Fibroblast of lung (primary cell): ENCODE data around the gene GPR84. TPM values are rescaled to one million over a fixed set of nuclear protein-coding genes. Genes with fewer than 3 reads are reported as not detected.

Experiments used
- DNase-seq, 2 donors: peaks; one replicate each; pipeline versions ENCODE4 v3.0.0 to v3.0.0-alpha.2; 2010; ENCODE audit warnings: low read depth in 2 of 2
- H2AFZ ChIP-seq: 2 replicates; pipeline ENCODE4 v1.5.1; 2012; ENCODE audit warnings: low read length, control low read depth, inconsistent platforms
- H3K27ac ChIP-seq: 2 replicates; pipeline ENCODE4 v1.5.1; 2011; ENCODE audit warnings: low read length, control low read depth; ENCODE audit not compliant: insufficient read depth
- H3K27me3 ChIP-seq: 2 replicates; pipeline ENCODE4 v1.5.1; 2011; ENCODE audit warnings: mild to moderate bottlenecking, low read length; ENCODE audit not compliant: control insufficient read depth, insufficient read depth
- H3K36me3 ChIP-seq: 2 replicates; pipeline ENCODE4 v1.5.1; 2011; ENCODE audit warnings: low read length; ENCODE audit not compliant: control insufficient read depth, insufficient read depth
- H3K4me1 ChIP-seq: 2 replicates; pipeline ENCODE4 v1.5.1; 2011; ENCODE audit warnings: low read length; ENCODE audit not compliant: control insufficient read depth, insufficient read depth; ENCODE audit errors: extremely low read depth
- H3K4me2 ChIP-seq: 2 replicates; pipeline ENCODE4 v1.5.1; 2011; ENCODE audit warnings: low read length, control low read depth; ENCODE audit not compliant: insufficient read depth; ENCODE audit errors: extremely low read depth
- H3K4me3 ChIP-seq, 4 experiments: fragments of 200-600 bp in 1 of 4; sonication (generic) in 1 of 4; replicated peaks in 1 of 4; 2 replicates each; pipeline ENCODE4 v1.5.1; 2011 to 2016; ENCODE audit warnings: low read length in 4 of 4, low read depth in 3 of 4, mild to moderate bottlenecking in 3 of 4, control low read depth in 2 of 4, inconsistent platforms in 1 of 4, mixed read lengths in 1 of 4; ENCODE audit not compliant: insufficient read depth in 1 of 4; ENCODE audit errors: control extremely low read depth in 1 of 4
- H3K79me2 ChIP-seq: 2 replicates; pipeline ENCODE4 v1.5.1; 2012; ENCODE audit warnings: mild to moderate bottlenecking, low read length, inconsistent platforms; ENCODE audit not compliant: control insufficient read depth, insufficient read depth
- H3K9ac ChIP-seq: 2 replicates; pipeline ENCODE4 v1.5.1; 2011; ENCODE audit warnings: mild to moderate bottlenecking, low read length, control low read depth; ENCODE audit not compliant: insufficient read depth
- H3K9me3 ChIP-seq: 2 replicates; pipeline ENCODE4 v1.5.1; 2012; ENCODE audit warnings: low read depth, low read length; ENCODE audit not compliant: control insufficient read depth, insufficient read depth
- H4K20me1 ChIP-seq: 2 replicates; pipeline ENCODE4 v1.5.1; 2011; ENCODE audit warnings: low read length; ENCODE audit not compliant: control insufficient read depth, insufficient read depth; ENCODE audit errors: extremely low read depth
- EZH2 ChIP-seq: IDR thresholded peaks from 2 replicates; pipeline ENCODE4 v1.5.1; 2012; ENCODE audit warnings: low read length, control low read depth, mild to moderate bottlenecking; ENCODE audit errors: missing control alignments
- polyA plus RNA-seq, 2 donors: library from polyadenylated mRNA; depleted of rRNA in 1 of 2; stranded (reverse) in 1 of 2; unstranded in 1 of 2; fragments of >200 nt; gene quantifications; 2 replicates each; pipeline ENCODE4 v1.2.1, GENCODE V29; 2011 to 2012; ENCODE audit warnings: missing spikeins in 1 of 2
- total RNA-seq: library from RNA; depleted of rRNA; stranded (reverse); fragments of >200 nt; gene quantifications from 2 replicates; pipeline ENCODE4 v1.2.1, GENCODE V29; 2014
- TF ChIP-seq, protein P1 (sequence below), 2 donors: IDR thresholded peaks in 1 of 2; conservative IDR thresholded peaks in 1 of 2; 1 replicate in 1 of 2; 2 replicates in 1 of 2; pipeline ENCODE4 v1.5.1; 2011 to 2012; ENCODE audit warnings: low read length in 2 of 2, control low read depth in 1 of 2, inconsistent platforms in 1 of 2, low read depth in 1 of 2, mild to moderate bottlenecking in 1 of 2

Gene GPR84
- total and polyA plus RNA-seq, 2 donors (not counting 1 experiment from before 2014, with no cell fraction given): 0.03 TPM; not detected in 1

DNA sequence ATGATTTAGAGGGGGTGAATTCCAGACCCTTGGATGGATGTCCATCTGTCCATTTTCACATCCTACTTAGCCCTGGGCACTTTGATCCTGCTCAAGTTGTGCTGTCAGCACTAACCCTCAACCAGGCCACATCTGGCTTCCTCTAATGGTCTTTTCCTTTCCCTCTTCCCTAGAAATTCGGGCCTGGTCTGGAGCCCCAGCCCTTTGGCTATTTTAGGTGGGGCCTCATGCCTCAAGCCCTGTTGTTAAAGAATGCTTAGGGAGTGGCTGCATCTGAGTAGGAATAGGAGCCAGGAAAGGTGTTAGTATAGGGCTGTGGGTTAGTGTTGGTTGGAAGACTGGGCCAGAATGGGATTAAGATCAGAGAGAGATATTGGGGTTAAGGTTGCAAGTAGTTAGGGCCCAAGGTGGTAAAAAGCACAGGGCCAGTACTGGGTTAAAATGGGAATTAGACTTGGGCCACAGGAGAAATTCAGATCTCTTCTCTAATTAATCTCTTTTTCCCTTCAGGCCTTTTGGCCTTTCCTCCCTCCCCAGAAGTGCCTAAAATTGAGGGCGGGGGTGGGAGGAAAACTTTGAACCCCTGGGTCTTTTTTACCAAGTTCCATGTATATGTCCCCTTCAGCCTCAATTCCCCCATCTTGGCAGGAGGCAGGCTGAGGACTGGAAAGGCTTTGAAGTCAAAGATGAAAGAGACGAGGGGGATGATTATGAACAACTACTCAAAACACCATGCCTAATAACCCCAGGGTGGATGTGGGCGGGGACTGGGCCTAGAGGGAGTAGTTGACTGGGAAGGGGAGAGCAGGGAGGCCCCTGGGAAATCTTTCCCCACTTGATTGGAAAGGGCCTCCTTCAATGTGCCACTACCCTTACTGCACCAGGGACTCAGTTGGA lies 24.2 kb upstream of the GPR84 start:
- Histone ChIP-seq H3K27me3 (no peaks in the 10 kb centered on the region), H3K4me1 (no peaks in the 10 kb centered on the region), H3K9me3 (no peaks in the 10 kb centered on the region), H3K27ac (no peak overlapping the region), H3K9ac (no peak overlapping the region), H2AFZ (no peak overlapping the region), H3K4me3 (no peak overlapping the region), H3K79me2 (no peaks in the 10 kb centered on the region), H3K36me3 (no peaks in the 10 kb centered on the region), H4K20me1 (no peaks in the 10 kb centered on the region), H3K4me2 (no peak overlapping the region)
- TF ChIP-seq EZH2: no peak
- TF ChIP-seq, protein P1, sequence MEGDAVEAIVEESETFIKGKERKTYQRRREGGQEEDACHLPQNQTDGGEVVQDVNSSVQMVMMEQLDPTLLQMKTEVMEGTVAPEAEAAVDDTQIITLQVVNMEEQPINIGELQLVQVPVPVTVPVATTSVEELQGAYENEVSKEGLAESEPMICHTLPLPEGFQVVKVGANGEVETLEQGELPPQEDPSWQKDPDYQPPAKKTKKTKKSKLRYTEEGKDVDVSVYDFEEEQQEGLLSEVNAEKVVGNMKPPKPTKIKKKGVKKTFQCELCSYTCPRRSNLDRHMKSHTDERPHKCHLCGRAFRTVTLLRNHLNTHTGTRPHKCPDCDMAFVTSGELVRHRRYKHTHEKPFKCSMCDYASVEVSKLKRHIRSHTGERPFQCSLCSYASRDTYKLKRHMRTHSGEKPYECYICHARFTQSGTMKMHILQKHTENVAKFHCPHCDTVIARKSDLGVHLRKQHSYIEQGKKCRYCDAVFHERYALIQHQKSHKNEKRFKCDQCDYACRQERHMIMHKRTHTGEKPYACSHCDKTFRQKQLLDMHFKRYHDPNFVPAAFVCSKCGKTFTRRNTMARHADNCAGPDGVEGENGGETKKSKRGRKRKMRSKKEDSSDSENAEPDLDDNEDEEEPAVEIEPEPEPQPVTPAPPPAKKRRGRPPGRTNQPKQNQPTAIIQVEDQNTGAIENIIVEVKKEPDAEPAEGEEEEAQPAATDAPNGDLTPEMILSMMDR (conservative IDR thresholded peaks at IDR 0.05 in 1 of 2, IDR thresholded peaks at IDR 0.05 in 1 of 2; ENCODE audit: low read depth in 1 of 2, low read length in 2 of 2): no peak
- DNase-seq: no peak

DNA sequence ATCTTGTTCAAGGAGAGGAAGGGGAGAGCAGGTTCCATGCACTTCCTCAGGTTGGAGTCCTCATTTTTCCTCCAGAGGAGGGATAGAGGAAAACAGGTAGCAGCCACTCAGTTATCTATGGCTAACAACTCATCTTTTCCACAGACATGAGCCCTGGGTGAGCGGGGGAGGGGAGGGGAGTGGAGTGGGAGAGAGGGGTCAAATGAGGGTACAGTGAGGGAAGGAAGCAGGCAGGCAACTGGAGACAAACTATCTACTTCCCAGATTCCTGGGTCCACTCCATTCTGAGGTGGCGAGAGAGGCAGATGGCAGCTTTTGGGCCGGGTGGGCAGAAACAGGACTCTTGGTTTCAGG lies 22.8 kb upstream of the GPR84 start:
- Histone ChIP-seq H3K79me2 (no peaks in the 10 kb centered on the region), H4K20me1 (no peaks in the 10 kb centered on the region), H3K27ac (no peak overlapping the region), H3K36me3 (no peaks in the 10 kb centered on the region), H2AFZ (no peak overlapping the region), H3K9ac (no peak overlapping the region), H3K27me3 (no peaks in the 10 kb centered on the region), H3K4me1 (peaks cover 5% of the 10 kb centered on the region), H3K4me3 (no peak overlapping the region), H3K4me2 (no peak overlapping the region), H3K9me3 (no peaks in the 10 kb centered on the region)
- no peak for TF ChIP-seq EZH2
- TF ChIP-seq, protein P1 (conservative IDR thresholded peaks at IDR 0.05 in 1 of 2, IDR thresholded peaks at IDR 0.05 in 1 of 2; ENCODE audit: low read depth in 1 of 2, low read length in 2 of 2): no peak
- DNase-seq: no peak

- Histone ChIP-seq H3K79me2 (no peaks in the 10 kb centered on the region), H2AFZ (no peak overlapping the region), H3K4me3 (no peak overlapping the region), H3K4me1 (peaks cover 5% of the 10 kb centered on the region), H3K4me2 (no peak overlapping the region), H3K27me3 (no peaks in the 10 kb centered on the region), H3K9me3 (no peaks in the 10 kb centered on the region), H3K36me3 (no peaks in the 10 kb centered on the region), H3K27ac (no peak overlapping the region), H3K9ac (no peak overlapping the region), H4K20me1 (no peaks in the 10 kb centered on the region)
- TF ChIP-seq, protein P1 (conservative IDR thresholded peaks at IDR 0.05 in 1 of 2, IDR thresholded peaks at IDR 0.05 in 1 of 2; ENCODE audit: low read depth in 1 of 2, low read length in 2 of 2): no peak
- TF ChIP-seq EZH2: no peak
- no peak for DNase-seq
These were observed 22.3 kb upstream of the GPR84 start for GRCh38 chr12:54386403-54387113.
